Stomach (tissue), 9 donors: ENCODE data around the gene FAM81A. TPM values are rescaled to one million over a fixed set of nuclear protein-coding genes. Genes with fewer than 3 reads are reported as not detected.

ENCODE experiments used
- DNase-seq, 2 donors: peaks; one replicate each; pipeline versions ENCODE4 v3.0.0 to v3.0.0-alpha.2; 2013 to 2019
- H3K27ac ChIP-seq, 5 donors: fragments of 200-600 bp in 4 of 5; sonication (generic) in 4 of 5; one replicate each; pipeline ENCODE4 v1.5.1; 2013 to 2019; ENCODE audit warnings: mild to moderate bottlenecking in 1 of 5, moderate library complexity in 1 of 5
- H3K27me3 ChIP-seq, 3 donors: fragments of 200-600 bp; sonication (generic); one replicate each; pipeline ENCODE4 v1.5.1; 2017 to 2019; ENCODE audit warnings: mixed run types in 1 of 3
- H3K36me3 ChIP-seq, 4 donors: fragments of 200-600 bp; sonication (generic); 1 replicate in 3 of 4; 2 replicates in 1 of 4; pipeline ENCODE4 v1.5.1; 2016 to 2019
- H3K4me1 ChIP-seq, 4 donors: fragments of 200-600 bp; sonication (generic); one replicate each; pipeline ENCODE4 v1.5.1; 2016 to 2019
- H3K4me3 ChIP-seq, 4 donors: fragments of 200-600 bp; sonication (generic) in 3 of 4; one replicate each; pipeline ENCODE4 v1.5.1; 2016 to 2019; ENCODE audit warnings: mild to moderate bottlenecking in 1 of 4
- H3K9me3 ChIP-seq, 4 donors: fragments of 200-600 bp; sonication (generic); one replicate each; pipeline ENCODE4 v1.5.1; 2016 to 2019
- EP300 ChIP-seq: sonication (generic); formaldehyde crosslinking; IDR thresholded peaks from one replicate; pipeline ENCODE4 v1.6.1; 2017; ENCODE audit warnings: antibody characterized with exemption
- POLR2A ChIP-seq, 4 donors: fragments of 450-650 bp; IDR thresholded peaks; one replicate each; pipeline ENCODE4 v1.6.1; 2016; ENCODE audit warnings: antibody characterized with exemption in 4 of 4, control low read depth in 2 of 4, mild to moderate bottlenecking in 1 of 4, moderate library complexity in 1 of 4
- POLR2AphosphoS5 ChIP-seq, 3 donors: sonication (generic); formaldehyde crosslinking; IDR thresholded peaks; one replicate each; pipeline ENCODE4 v1.6.1; 2016; ENCODE audit warnings: antibody characterized with exemption in 3 of 3
- WGBS, 5 donors: extraction: QIAGEN DNeasy Blood & Tissue Kit in 3 of 5; methylation state at CpG; one replicate each; pipeline versions ENCODE4 v1.1.5 to v1.1.7; 2013 to 2018; 5-methylcytosine and 5-hydroxymethylcytosine counted together
- intact Hi-C: fragments of 100-400 bp; cut with DNase I; formaldehyde crosslinking; loops from one replicate; pipeline ENCODE4 v1.15.1; 2023; ENCODE audit warnings: low total_unique reads
- polyA plus RNA-seq, 3 donors: library from polyadenylated mRNA; stranded (reverse); fragments of 200-250 nt; gene quantifications; one replicate each; pipeline ENCODE4 v1.2.3, GENCODE V29; 2013
- total RNA-seq, 5 donors: library from RNA; depleted of rRNA; stranded (reverse); fragments of >200 nt; gene quantifications; one replicate each; pipeline versions ENCODE4 v1.1.0 to v1.2.3, GENCODE V29; 2014 to 2016
- TF ChIP-seq, protein P1 (sequence below), 7 experiments: fragments of 450-650 bp in 4 of 7; fragments of 200-600 bp in 3 of 7; sonication (generic) in 3 of 7; IDR thresholded peaks; one replicate each; pipeline ENCODE4 v1.5.1; 2016 to 2019; ENCODE audit warnings: antibody characterized with exemption in 7 of 7, control low read depth in 2 of 7, mild to moderate bottlenecking in 1 of 7
- donor health status: healthy with polysubstance abuse.
- donor health status: Bipolar disorder and iron deficiency.
- donor health status: healthy.

Gene FAM81A
- total and polyA plus RNA-seq, 8 donors: 0.14 to 5.4 (median 0.84) TPM; not detected in 2

DNA sequence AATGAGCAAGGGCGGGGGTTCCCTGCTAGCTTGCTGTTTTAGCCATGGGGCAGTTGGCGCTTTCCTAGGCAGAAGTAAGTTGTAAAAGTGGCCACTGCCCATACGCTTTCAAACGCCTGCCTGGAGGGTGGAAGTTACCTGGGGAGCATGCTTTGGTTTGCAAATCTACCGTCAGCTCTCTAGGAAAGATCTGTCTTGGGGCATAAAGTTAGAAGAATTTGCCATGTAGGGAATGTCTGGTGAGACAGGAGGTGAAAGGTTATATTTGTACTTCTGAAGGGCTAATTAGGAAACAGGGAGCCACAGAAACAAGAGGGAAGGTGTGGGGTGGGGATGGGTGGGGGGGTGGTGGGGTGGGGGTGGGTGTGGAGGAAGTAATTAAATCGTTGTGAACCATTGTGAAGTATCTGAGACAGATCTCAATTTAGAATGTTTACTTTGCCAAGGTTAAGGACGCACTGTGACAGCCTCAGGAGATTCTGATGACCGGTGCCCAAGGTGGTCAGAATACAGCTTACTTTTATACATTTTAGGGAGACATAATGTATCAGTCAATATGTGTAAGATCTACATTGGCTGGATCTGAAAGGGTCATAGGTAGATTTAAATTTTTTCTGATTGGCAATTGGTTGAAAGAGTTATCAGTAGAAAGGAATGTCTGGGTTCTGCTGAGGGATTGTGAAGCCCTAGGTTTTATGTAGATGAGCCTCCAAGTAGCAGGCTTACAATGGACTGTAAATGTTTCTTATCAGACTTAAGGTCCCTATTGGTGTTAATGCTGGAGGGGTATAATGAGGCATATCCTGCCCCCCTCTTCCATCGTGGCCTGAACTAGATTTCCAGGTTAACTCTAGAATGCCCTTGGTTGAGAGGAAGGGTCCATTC is 111.6 kb downstream of the FAM81A start:
- H3K4me3 ChIP-seq: no peak overlapping the region
- TF ChIP-seq POLR2A (IDR thresholded peaks at IDR 0.05): no peak
- TF ChIP-seq, protein P1, sequence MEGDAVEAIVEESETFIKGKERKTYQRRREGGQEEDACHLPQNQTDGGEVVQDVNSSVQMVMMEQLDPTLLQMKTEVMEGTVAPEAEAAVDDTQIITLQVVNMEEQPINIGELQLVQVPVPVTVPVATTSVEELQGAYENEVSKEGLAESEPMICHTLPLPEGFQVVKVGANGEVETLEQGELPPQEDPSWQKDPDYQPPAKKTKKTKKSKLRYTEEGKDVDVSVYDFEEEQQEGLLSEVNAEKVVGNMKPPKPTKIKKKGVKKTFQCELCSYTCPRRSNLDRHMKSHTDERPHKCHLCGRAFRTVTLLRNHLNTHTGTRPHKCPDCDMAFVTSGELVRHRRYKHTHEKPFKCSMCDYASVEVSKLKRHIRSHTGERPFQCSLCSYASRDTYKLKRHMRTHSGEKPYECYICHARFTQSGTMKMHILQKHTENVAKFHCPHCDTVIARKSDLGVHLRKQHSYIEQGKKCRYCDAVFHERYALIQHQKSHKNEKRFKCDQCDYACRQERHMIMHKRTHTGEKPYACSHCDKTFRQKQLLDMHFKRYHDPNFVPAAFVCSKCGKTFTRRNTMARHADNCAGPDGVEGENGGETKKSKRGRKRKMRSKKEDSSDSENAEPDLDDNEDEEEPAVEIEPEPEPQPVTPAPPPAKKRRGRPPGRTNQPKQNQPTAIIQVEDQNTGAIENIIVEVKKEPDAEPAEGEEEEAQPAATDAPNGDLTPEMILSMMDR (IDR thresholded peaks at IDR 0.05): no peak
- TF ChIP-seq EP300: no peak
- no peak for TF ChIP-seq POLR2AphosphoS5 (IDR thresholded peaks at IDR 0.05)
- DNase-seq: no peak
- no peak overlapping the region for H3K27ac ChIP-seq
- H3K4me1 ChIP-seq: peaks cover 0 to 8% (median 6%) of the 10 kb centered on the region in 4 donors
- intact Hi-C loops: no loop called here
- 52 to 61% (median 61%) methylated on average over 9 of the region's 9 CpGs for WGBS, 5 donors
- H3K9me3 ChIP-seq: no peaks in the 10 kb centered on the region
- no peaks in the 10 kb centered on the region for H3K27me3 ChIP-seq
- H3K36me3 ChIP-seq: no peaks in the 10 kb centered on the region

- Histone ChIP-seq H3K27me3 (no peaks in the 10 kb centered on the region), H3K36me3 (no peaks in the 10 kb centered on the region), H3K27ac (no peak overlapping the region), H3K4me3 (no peak overlapping the region), H3K4me1 (peaks cover 0 to 8% (median 6%) of the 10 kb centered on the region in 4 donors), H3K9me3 (no peaks in the 10 kb centered on the region)
- no peak for TF ChIP-seq EP300
- TF ChIP-seq POLR2AphosphoS5 (IDR thresholded peaks at IDR 0.05): no peak
- TF ChIP-seq, protein P1 (IDR thresholded peaks at IDR 0.05): no peak
- no peak for TF ChIP-seq POLR2A (IDR thresholded peaks at IDR 0.05)
- DNase-seq: no peak
- intact Hi-C loops: no loop called here
- 6 to 20% (median 13%) methylated on average over 1 of the region's 1 CpG for whole genome bisulfite sequencing, 5 donors
Measured at GRCh38 chr15:59550530-59550929, 112.5 kb downstream of the FAM81A start.

- Histone ChIP-seq H3K9me3 (no peaks in the 10 kb centered on the region), H3K4me3 (no peak overlapping the region), H3K36me3 (no peaks in the 10 kb centered on the region), H3K27ac (no peak overlapping the region), H3K4me1 (peaks cover 0 to 8% (median 6%) of the 10 kb centered on the region in 4 donors), H3K27me3 (no peaks in the 10 kb centered on the region)
- WGBS, 5 donors: 20 to 42% (median 26%) methylated on average over 3 of the region's 3 CpGs
- DNase-seq: no peak
- no peak for TF ChIP-seq EP300
- TF ChIP-seq, protein P1 (IDR thresholded peaks at IDR 0.05): no peak
- TF ChIP-seq POLR2A (IDR thresholded peaks at IDR 0.05): no peak
- TF ChIP-seq POLR2AphosphoS5 (IDR thresholded peaks at IDR 0.05): no peak
- intact Hi-C loops: no loop called here
Measured at GRCh38 chr15:59550956-59551355, 113.0 kb downstream of the FAM81A start.

DNA sequence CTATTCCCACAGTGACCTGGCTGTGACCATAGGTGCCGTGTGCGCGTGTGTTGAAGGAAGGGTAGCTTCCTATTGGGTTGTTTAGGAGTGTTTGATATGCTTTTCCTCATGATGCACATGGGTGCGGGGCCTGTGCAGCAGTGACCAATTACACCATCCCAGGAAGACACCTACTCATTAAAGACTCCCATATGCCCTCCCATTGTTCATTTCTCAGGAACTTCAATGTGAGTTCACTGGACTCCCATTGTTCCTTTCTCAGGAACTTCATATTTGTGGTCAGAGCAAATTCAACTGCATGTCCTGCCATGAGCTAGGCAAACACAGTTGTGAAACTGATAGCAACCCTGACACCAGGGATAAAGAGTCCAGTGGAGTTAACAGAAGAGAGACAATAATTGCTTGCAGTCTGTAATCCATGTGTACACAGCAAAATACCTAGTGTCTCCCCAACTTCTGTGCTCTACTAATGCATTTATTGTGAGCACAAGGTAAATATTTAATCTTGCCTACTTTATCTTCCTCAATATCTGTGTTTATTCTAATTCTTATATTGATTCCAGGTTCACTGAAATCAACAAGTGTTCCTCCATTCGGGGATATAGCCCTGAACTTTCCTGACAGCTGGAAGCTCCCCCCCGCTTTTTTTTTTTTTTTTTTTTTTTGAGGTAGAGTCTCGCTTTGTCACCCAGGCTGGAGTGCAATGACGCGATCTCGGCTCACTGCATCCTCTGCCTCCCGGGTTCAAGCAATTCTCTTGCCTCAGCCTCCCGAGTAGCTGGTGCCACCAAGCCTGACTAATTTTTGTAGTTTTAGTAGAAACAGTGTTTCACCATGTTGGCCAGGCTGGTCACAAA is 116.1 kb downstream of the FAM81A start:
- peak in 1 of 2 donors; percentile 63 for DNase-seq
- intact Hi-C loops: no loop called here

More for the DNA sequence above, 116.1 kb downstream of the FAM81A start:
- TF ChIP-seq POLR2AphosphoS5 (IDR thresholded peaks at IDR 0.05) (no peak), POLR2A (IDR thresholded peaks at IDR 0.05) (no peak), EP300 (no peak)
- TF ChIP-seq, protein P1 (IDR thresholded peaks at IDR 0.05): no peak
- Histone ChIP-seq H3K27ac (peak overlapping the region in 2 of 5 donors; percentile 38 to 40), H3K36me3 (no peaks in the 10 kb centered on the region), H3K4me1 (peaks cover 0 to 8% (median 4%) of the 10 kb centered on the region in 4 donors), H3K9me3 (no peaks in the 10 kb centered on the region), H3K4me3 (no peak overlapping the region), H3K27me3 (no peaks in the 10 kb centered on the region)
- WGBS, 5 donors: 67 to 81% (median 68%) methylated on average over 12 of the region's 12 CpGs
